Colon (tissue), 2 donors: ENCODE measurements around the gene FAM174C.

Source experiments
- FAIRE-seq: peaks from 2 replicates; lab custom pipeline; 2012; peaks lifted over from hg19 to GRCh38; lab: Jason Lieb, UNC
- donor health status: control.
- donor health status: control.

The FAM174C gene

GRCh38 chr19:1321539-1321938, 46.2 kb downstream of the FAM174C start:
- FAIRE-seq: no peak

- FAIRE-seq: no peak
Observed at GRCh38 chr19:1322198-1322981, 47.1 kb downstream of the FAM174C start.

DNA sequence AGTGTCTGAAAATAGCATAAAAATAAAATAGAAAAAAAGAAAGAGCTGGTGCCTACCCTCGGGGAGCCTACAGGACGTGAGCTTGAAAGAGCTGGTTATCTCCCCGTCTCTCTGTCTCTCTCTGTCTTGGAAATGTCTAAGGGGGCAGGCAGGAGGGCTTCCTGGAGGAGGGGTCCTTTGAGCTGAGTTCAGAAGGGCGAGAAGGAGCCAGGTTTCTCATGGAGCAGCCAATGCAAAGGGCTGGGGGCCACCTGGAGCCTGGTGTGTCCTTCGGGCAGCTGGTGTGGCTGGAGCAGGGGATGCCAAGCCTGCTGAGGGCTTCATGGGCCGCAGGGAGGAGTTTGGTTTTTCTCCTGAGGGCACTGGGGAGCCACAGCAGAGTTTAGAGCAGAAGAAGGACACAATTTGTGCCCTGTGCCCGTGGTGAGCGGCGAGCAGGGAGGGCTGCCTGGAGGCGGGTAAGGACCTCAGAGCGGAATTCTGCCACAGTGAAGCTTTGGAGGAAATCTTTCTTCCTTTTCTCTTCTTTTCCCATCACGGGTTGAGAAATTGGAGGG, 49.0 kb downstream of the FAM174C start:
- no peak for FAIRE-seq

- FAIRE-seq: no peak
Observed at GRCh38 chr19:1324806-1325567, 49.7 kb downstream of the FAM174C start.

- FAIRE-seq: no peak
Observed at GRCh38 chr19:1325568-1326294, 50.4 kb downstream of the FAM174C start.

DNA sequence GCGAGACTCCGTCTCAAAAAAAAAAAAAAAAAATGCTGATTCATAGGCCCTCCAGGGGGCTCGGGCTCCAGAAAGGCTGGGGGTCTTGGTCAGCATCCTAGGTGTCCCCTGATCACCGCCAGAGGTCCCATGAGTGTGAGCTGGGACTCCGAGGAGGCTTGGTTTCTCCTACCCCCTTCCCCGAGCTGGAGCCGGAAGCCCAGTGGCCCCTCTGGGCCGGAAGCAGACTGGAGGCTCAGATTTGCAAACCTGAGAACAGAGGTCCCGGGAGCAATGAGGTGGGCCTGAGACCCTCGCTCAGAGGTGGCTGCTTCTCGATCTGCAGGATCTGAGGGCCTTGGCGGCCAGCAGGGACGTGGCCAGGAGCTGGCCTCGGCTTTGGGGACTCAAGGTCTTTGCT, 51.8 kb downstream of the FAM174C start:
- no peak for FAIRE-seq
